Naive thymus-derived CD4-positive, alpha-beta T cell (primary cell): Measurements from ENCODE around the gene IFNA13. TPM values are rescaled to one million over a fixed set of nuclear protein-coding genes. Genes with fewer than 3 reads are reported as not detected.

Experiments used
- polyA plus RNA-seq, 2 donors: library from polyadenylated mRNA; unstranded; fragments of 300-500 nt; fragmentation: Illumina TruSeq; gene quantifications; one replicate each; pipeline ENCODE4 v1.2.3, GENCODE V29; 2021
- total RNA-seq, 6 experiments: library from RNA in 5 of 6; stranded (reverse) in 5 of 6; gene quantifications; 1 replicate in 5 of 6; 2 replicates in 1 of 6; pipeline ENCODE4 v1.2.3 and lab custom pipeline; 2021 to 2026

IFNA13 gene
- total and polyA plus RNA-seq, 7 experiments from 2014 or later, result not detected

Other genes starting within 250 kb of the IFNA13 start
- not detected for gene IFNW1, start 226.2 kb downstream of the IFNA13 start, total RNA-seq
- not detected for gene IFNW1, start 226.2 kb downstream of the IFNA13 start, polyA plus RNA-seq
- not detected for gene IFNA21, start 201.4 kb downstream of the IFNA13 start, total RNA-seq
- not detected for gene IFNA21, start 201.4 kb downstream of the IFNA13 start, polyA plus RNA-seq
- not detected for gene IFNA4, start 180.5 kb downstream of the IFNA13 start, total RNA-seq
- gene IFNA4, start 180.5 kb downstream of the IFNA13 start, polyA plus RNA-seq, result not detected
- gene IFNA7, start 165.9 kb downstream of the IFNA13 start, total RNA-seq, result not detected
- not detected for gene IFNA7, start 165.9 kb downstream of the IFNA13 start, polyA plus RNA-seq
- gene IFNA10, start 160.9 kb downstream of the IFNA13 start, total RNA-seq, result not detected
- not detected for gene IFNA10, start 160.9 kb downstream of the IFNA13 start, polyA plus RNA-seq
- gene IFNA16, start 150.7 kb downstream of the IFNA13 start, total RNA-seq, result not detected
- gene IFNA16, start 150.7 kb downstream of the IFNA13 start, polyA plus RNA-seq, result not detected
- gene IFNA17, start 139.8 kb downstream of the IFNA13 start, total RNA-seq, result not detected
- not detected for gene IFNA17, start 139.8 kb downstream of the IFNA13 start, polyA plus RNA-seq
- not detected for gene IFNA14, start 128.1 kb downstream of the IFNA13 start, total RNA-seq
- gene IFNA14, start 128.1 kb downstream of the IFNA13 start, polyA plus RNA-seq, result not detected
- not detected for gene IFNA5, start 62.7 kb downstream of the IFNA13 start, total RNA-seq
- not detected for gene IFNA5, start 62.7 kb downstream of the IFNA13 start, polyA plus RNA-seq
- 10 to 100 TPM; 11.8 to 37.7 (median 19.1) TPM for gene KLHL9, start 32.7 kb downstream of the IFNA13 start, total RNA-seq
- gene KLHL9, start 32.7 kb downstream of the IFNA13 start, polyA plus RNA-seq, result 10 to 100 TPM; 21.1 to 23.0 TPM
- gene IFNA6, start 17.2 kb downstream of the IFNA13 start, total RNA-seq, result not detected
- gene IFNA6, start 17.2 kb downstream of the IFNA13 start, polyA plus RNA-seq, result not detected
- not detected for gene IFNA2, start 17.3 kb upstream of the IFNA13 start, total RNA-seq
- not detected for gene IFNA2, start 17.3 kb upstream of the IFNA13 start, polyA plus RNA-seq
- not detected for gene IFNA8, start 41.1 kb upstream of the IFNA13 start, total RNA-seq
- gene IFNA8, start 41.1 kb upstream of the IFNA13 start, polyA plus RNA-seq, result not detected
- gene IFNA1, start 72.4 kb upstream of the IFNA13 start, total RNA-seq, result not detected
- gene IFNA1, start 72.4 kb upstream of the IFNA13 start, polyA plus RNA-seq, result not detected
- under 1 TPM in 2 of 5 experiments, not detected in 3; 0.46 to 0.76 TPM for gene IFNE, start 114.3 kb upstream of the IFNA13 start, total RNA-seq
- gene IFNE, start 114.3 kb upstream of the IFNA13 start, polyA plus RNA-seq, result not detected